GM21737 (cell line): ENCODE results near the gene TSPAN2.

Experiments
- ATAC-seq: cut with Tn5 transposase; IDR thresholded peaks from one replicate; pipeline ENCODE4 v1.9.1; 2021; ENCODE audit warnings: mild to moderate bottlenecking, moderate library complexity; ENCODE audit not compliant: unreplicated experiment

The TSPAN2 gene

DNA sequence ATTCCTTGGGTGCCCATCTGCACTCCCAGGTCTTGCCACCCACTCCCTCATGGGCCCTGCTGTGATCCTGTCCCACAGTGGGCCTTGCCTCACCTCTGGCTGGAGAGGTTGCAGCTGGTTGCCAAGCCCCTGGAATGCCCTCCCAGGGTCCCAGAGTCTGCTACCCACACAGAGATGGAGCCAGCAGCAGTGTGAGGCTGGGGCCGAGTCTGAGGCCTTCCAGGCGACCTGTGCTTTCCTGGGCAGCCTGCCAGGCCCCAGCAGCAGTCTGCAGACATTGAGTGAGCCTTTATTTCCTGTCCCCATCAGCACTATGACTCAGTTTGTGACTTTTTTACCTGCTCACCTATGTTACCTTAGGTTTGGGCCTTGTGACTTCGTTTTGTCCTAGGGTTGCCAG is 25.0 kb upstream of the TSPAN2 start:
- ATAC-seq = no peak

DNA sequence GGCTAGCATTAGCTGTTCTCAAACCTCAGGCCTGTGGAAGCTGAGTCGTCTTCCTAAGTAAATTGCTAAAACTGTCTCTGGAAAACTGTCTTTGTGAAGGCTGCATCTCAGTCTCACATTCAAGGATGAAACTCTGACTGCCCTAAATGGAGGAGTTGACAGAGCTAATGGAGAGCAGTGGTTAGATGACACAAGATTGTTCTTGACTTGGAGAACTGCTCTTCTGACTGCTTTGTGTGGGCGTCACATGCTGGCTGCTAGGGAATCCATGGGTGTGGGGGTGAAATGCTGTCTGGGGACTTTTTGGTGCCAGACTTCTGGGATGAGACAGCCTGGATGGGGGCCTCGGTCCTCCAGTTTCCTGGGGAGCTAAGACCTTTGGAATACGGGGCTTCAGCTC is 24.5 kb upstream of the TSPAN2 start:
- no peak for ATAC-seq

DNA sequence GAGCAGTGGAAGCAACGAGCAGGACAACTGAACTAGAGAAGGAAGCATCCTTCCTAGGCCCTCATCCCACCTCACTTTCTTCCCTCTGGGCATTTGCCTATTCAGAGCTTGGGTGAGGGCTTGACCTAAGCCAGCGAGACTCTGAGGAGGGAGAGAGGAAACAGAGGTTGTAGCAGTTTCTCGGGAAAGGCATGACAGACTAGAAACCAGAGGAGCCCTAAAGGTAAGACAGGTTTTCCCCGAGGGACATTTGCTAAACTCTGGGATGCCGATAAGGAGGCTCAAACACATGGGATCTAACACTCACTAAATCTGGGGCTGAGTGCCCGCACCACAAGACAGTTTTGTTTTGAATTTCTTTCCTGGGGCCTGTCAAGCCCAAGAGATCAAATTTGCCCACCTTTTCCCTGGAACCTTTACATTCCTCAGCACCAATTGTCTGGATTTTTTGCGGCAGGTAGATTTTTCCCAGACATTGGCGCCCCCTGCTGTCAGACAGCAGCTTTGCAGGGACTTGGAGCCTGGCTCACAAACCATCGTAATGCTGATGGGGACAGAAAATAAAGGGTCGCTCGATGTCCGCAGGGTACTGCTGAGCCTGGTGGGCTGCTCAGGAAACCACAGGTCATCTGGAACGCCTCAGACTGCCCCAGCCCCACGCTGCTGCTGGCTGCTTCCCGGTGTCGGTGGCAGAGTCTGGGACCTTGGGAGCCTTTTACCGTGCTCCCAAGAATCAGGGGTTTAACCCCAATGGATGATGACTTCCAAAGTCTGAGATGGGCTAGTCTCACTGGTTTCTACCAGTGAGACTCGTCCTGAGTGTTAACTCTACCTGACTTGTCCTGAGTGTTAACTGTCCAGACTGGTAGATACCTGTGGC is 23.4 kb upstream of the TSPAN2 start:
- no peak for ATAC-seq

DNA sequence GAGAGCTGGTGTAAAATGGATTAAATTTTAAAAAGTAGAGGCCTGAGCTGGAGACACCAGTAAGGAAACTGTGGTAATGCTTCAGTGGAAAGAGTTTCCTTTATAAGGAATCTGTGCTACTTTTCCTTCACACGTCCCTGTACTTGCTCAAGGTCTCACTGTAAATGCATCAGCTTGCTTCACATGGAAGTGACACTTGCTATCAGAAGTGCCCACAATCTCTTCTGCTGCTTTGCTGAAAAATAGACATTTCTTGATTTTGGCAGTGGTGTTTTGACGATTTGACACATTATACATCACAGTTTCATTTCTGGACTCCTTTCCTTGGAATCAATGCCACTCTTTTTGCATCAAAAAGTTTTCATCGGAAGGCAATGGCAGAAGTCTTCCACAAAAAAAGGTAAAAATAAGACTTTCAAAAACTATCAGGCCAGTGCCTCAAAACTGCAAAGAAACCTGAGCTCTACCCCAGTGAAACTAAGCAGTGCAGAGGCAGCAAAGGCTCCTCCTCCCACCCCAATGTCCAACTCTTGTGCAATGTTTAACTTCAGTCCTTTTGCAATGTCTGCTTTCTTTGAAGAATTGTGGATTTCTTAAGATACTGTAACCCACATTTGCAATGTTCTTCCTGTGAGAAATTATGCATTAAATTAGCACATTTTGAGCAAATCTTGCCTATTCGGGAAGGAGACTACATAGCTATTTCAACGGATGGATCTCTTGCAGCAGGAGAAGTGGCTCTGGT is 18.4 kb upstream of the TSPAN2 start:
- ATAC-seq = no peak

DNA sequence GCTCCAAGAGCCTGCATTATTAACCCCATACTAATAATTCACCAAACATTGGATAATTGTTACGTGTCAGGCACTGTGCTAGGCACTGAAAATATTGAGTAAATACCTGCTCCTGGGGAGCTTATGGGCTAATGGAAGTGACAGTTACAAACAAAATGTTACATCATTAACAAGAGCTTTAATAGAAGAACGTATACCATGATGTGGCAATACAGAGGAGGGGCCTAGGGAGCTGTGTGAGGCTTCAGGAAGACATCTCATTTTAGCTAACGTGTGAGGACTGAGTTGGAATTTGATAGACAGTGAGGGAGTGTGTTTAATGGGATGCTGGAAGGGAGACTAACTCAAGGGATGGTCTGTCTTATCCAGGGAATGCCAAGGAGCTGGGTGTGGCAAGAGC is 16.5 kb upstream of the TSPAN2 start:
- ATAC-seq = no peak

DNA sequence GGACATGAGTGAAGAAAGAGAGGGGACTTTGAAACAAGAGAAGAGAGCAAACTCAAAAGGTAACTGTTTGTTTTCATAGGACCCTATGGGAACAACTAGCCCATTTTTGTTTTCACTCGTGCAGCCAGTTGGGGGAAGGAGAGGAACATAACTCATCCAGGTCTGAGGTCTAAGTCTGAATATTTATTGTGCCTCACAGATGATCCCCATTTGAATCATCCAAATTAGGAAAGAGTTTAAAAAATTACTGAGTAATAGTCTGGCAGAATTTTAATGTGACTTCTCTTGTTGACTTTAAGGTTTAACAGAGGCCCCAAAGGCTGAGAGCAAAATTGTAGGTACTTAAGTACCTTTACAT is 10.4 kb upstream of the TSPAN2 start:
- peak; percentile 9 for ATAC-seq

DNA sequence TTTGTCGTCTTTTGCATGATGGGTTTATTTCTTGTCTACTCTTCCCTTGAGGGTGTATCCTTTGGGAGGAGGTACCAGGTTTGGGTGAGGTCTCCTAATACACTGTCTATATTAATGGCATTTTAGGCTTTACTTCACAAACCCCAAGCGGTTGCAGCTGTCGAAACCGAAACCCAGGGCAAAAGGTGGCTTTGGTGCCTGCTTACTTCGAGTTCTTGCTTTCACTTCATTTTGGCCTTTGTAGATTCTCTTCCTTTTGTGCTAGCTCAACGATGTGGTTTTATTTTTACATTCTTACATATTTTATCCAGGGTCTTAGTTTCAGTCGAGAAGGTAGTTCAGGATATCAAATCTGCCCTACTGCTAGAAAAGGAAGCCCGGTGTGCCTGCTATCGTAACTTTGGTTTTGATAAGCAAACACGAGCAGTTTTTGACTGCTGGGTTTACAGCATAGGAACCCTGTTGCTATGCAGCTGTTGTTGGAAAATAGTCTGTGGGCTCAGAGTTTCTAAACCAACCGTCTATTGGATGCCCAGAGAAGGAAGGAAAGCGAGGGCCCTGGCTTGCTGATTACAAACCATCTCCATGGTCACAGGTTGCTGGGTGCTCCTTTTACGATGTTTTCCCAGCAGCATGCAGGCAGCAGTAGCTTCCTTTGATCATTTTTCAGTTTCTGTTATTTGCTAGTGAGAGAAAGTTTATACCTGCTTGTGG is 9.8 kb upstream of the TSPAN2 start:
- peak; percentile 78 for ATAC-seq

DNA sequence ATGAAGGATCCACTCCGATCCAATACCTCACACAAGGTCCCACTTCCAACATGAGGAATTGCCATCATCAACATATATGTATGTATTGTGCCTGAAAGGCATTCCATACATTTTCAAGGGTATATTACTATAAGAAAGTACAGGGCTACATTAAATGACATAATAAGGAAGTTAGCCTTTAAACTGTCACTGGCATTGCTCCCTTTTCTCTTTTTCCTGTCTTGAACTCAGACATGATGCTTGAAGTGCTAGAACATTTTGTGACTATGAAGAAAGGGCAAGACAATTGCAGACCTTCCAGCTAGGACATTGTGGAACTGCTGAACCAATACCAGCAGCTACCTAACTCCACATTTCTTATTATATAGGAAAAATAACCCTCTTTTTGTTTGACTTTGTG is 2.9 kb upstream of the TSPAN2 start:
- no peak for ATAC-seq

DNA sequence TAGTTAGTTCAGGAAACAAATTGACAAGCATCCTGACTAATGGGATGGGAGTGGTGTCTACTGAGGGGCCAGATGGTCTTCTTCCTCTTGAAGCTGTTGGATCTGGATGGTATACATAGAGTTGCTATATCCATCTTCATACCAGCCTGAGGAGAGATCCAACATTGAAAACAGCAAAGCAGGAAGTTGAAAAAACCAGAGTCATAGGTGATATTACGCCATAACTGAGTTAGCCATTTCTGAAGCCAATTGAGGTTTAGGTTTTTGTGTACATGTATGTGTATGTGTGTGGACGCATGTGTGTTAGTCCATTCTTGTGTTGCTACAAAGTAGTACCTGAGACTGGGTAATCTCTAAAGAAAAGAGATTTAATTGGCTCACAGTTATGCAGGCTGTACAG is 2.3 kb upstream of the TSPAN2 start:
- no peak for ATAC-seq

DNA sequence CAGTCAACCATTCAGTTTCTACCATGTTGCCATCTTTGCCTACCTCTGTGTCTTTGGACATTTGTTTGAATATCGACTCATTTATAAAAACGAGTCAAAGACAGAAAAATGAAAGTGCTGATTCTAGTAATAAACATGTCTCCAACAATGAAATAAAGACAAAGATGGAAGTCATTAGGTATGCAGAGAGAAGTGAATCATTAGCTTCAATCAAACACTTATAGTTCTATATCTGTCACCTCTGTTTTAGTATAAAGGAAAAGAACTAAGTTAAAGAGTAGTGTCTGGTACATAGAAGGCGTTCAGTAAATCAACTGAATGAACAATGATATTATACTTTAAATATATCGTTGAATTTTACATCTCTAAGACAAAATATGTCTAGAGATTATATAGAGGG is 1.7 kb upstream of the TSPAN2 start:
- ATAC-seq = no peak

DNA sequence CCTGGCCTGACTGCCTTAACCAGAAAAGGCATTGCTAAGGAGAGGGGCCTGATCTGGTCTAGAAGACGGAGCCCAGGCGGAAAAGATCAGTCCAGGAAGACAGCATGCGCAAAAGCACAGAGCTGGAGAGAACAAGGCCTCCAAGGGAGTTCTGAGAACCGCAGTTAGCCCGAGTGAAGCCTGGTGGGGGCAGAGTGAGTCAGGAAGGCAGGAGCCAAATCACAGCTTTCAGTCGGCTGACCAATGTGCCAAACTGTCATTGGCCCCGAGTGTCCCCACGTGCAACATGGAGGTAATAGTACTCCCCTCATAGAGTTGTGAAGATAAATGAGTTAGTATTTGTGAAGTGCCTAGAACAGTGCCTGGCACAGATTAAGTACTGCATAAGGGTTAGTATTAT is 1.2 kb upstream of the TSPAN2 start:
- ATAC-seq = no peak

DNA sequence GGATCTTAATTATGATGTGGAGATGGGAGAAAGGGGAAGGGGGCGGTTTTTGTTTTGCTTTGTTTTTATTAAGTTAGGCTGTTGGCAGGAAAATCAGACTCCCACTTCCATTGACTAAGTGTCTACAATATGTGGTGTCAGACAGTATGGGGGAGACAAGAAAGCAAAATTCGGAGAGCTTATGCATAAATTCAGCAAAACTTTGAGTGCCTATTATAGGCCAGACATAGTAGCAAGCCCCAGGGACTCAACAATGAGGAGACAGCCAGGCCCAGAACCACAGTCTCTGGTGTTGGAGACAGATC is 835 bp upstream of the TSPAN2 start:
- no peak for ATAC-seq

DNA sequence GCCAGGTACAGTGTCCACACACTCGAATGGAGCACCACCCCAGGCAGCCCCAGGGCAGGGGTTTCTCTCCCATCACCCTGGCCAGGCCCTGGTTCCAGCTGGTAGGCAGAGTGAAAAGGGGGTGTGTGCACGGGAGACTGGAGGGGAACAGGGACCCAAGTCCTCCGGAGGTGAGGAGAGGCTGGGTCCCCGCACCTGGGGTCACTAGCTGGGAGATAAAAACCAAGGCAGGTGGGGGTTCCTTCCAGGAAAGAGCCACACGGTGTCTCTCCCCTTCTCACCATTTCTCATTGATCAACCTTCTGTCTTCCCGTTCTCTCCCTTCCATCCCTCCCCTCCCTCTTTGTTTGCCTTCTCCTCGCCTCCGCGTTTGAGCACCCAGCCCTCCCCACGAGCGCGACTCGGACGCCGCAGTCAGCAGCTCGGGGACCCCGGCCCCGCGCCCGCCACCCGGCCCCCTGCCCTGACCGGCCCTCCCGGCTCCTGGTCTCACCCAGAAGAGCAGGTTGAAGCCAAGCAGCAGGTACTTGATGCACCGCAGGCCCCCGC is 358 bp downstream of the TSPAN2 start:
- no peak for ATAC-seq

DNA sequence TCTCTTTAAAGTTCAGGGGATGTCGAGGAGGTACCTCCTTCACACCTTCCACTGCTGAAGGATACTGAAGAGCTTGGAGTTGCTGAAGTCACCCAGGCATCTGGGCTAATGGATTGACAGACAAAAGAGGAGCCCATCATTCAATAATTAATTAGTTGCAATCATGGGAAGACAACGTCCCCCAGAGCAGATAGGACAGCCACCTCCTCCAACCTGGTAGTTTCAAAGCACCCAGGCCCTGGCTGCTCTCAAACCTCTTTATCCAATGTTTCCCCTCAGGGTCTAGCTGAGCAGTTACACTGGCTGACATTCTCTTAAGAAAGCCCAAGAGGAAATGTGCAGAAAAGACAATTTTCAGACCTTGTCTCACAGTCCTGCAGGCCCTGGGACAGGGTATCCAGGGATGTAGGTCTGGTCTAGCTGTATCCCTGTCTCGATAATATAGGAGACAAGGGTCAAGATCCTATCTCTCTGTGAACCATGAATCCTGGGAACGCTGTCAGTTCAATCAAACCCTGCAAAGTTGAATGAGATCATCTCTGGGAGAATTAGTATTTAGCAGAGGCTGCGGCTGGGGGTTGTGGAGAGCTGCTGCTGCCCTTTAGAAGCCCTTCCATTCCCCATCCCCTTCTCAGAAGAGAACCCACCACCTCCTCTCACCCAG is 1.1 kb downstream of the TSPAN2 start:
- no peak for ATAC-seq

DNA sequence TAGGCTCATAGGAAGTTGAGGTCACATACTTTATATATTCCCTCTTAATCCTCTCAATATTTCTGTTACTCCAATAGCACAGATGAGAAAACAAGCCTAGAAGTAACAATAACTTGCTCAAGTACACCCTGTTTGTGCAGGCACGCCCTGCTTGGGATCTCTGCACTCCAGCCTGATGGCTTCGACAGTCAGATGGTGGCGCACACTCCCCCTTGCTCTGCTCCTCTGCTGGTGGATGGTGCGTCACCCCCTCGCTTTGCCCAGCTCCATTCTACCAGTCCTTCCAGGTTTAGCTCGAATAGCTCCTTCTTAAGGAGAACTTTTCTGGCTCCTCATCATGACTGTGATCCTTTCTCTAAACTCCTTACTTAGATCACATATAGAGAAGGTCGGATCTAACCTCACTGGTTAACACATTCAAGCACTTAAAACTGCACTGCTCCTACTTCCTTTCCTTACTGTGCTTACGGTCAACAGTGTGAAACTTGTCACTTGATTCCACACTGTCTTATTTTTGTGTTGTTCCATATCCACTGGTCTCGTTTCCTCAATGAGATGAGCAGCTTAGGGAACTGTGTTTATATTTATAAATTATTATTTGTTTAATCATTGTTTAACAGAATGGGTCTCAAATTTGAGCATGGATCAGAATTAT is 3.0 kb downstream of the TSPAN2 start:
- ATAC-seq = no peak

DNA sequence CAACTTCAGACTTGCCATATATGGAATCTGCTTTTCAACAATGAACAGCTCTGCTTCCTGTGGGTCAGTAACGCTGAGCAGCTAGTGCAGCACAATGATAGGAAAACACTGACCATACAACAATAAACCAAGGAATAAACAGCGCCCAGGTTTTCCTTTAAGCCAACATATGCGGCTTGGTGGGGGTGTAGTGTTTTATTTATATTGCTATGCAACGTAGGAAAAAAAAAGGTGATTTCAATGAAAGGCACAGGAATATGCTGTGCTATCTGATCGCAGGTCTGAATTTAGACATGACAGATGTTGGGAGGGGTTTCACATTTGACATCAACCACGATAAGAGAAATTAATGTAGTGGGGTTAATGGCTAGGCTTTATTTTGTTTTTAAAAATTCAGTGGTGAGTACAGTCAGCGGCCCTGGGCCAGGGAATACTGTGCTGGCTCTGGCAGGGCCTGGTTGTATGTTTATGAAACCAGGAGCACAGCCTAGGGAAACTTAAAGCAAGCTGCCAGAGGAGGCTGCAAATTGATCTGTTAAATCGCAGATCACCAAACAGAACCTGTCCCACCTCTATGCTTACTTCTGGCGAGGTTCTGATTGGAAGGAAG is 4.3 kb downstream of the TSPAN2 start:
- no peak for ATAC-seq

DNA sequence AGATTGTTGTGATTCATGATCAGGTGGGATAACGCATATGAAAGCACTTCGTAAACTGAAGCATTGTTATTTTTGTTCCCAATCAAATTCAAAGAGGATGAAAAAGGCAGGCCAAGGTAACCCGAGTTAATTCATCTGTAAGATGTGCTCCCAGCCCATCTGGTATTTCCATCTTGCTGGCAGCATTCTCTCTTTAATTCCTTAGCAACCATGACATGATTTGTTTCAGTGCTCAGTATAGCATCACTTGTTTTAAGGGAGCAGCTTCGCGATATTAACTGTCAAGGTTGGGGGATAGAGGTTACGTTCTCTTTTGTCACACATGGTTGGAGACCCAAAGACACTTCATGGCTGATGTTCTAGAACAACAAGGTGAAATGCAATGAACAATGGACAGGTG is 6.4 kb downstream of the TSPAN2 start:
- no peak for ATAC-seq

DNA sequence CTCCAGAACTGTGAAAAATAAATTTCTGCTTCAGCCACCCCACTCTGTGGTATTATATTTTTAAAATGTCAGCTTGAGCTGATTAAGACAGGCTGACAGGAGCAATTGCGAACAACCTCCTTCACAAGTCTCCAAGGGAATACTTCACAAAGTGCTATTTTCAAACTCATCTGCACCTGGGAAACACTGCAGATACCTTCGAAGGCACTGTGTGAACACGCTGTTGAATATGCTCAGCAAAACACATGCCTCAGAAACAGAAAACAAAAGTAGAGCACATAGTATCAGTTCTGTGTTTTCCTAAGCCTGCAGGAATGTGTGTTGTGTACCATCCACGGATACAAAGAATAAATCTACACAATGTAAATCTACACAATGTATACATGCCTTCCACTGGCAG is 10.6 kb downstream of the TSPAN2 start:
- ATAC-seq = no peak

DNA sequence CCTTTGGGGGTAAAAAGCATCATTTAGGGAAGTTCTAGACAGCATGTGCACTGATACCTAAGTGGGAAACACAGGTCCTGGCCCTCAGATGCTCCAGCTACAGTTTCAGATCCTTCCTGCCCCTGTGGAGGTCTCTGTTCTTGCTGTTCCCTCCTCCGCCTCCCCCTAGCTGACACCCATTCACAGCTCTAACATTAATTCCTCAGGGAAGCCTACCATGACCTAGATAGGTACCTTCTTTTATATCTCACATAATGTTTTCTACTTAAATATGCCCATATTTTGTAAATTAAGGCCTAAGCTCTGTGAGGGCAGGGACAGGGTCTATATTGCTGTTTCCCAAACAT is 11.3 kb downstream of the TSPAN2 start:
- no peak for ATAC-seq

DNA sequence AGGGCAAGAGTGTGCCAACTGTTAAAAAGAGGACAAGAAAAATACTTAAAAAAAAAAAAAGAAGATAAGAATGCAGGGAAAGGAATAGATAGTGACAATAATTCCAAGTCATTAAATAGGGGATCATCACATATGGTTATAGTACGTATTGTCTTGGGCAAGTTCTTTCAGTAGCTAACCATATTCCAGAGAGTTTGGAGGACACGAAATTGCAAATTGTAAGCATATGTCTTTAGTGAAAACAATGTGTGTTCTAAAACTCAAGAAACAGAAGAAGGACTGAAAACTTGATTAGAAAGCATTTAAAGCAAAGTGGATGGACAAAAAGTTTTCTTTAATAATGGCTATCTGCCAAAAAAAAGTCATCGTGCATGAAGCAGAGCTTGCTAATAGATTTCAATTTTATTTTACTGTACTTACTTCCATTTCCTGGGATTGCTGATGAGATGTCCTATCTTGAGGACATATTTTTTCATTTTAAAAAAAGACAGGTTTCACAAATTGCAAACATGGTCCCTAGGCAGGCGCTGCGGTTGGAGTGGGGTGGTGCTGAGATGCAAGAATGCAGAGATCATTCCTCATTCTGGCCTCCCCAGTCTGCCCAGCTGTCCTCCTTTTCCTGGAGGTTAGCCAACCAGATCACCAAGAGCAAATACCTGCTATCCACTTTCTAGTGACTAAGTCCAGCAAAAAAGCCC is 11.9 kb downstream of the TSPAN2 start:
- ATAC-seq = no peak
